ENCODE measurements around the gene OTX1.

- TF ChIP-seq POLR2A (IDR thresholded peaks at IDR 0.05; ENCODE audit: low read depth, low read length) (no peak), TAF1 (IDR thresholded peaks at IDR 0.05; ENCODE audit: borderline replicate concordance, low read depth, low read length) (no peak)
Observed at GRCh38 chr2:63064661-63065060, 14.0 kb downstream of the OTX1 start.

All from GM12892 (cell line).